ENCODE results near the gene OR11H1.
"Not testable (repeated sequence)": the region's sequence is repeated elsewhere in the genome, so short reads cannot be mapped to it uniquely, and the experiment has no call there.

OR11H1 gene

GRCh38 chr22:15527892-15528291 lies at the start of gene OR11H1:
Gene OR11H1, plus strand, starts transcription at chr22:15528192. Its CDS starts 0 bp downstream, at chr22:15528192.
- not testable (repeated sequence) for DNase-seq (ENCODE audit: low read depth)

DNA sequence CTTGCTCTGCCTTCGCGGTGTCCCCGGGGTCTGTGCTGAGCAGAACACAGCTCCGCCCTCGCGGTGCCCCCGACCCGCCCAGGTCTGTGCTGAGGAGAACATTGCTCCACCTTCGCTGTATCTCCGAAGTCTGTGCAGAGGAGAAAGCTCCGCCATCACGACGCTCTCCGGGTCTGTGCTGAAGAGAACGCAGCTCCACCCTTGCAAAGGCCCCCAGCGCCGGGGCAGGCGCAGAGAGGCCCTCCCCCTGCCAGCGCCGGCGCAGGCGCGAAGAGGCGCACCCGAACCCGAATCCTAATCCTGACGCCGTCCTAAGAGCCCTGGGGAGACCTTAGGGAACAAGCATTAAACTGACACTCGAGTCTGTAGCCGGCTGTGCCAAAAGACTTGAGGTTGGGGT lies 18.0 kb upstream of the OR11H1 start:
- DNase-seq (ENCODE audit: low read depth): not testable (repeated sequence)

GRCh38 chr22:15515896-15516295 lies 12.1 kb upstream of the OR11H1 start:
- DNase-seq (ENCODE audit: low read depth): not testable (repeated sequence)

DNA sequence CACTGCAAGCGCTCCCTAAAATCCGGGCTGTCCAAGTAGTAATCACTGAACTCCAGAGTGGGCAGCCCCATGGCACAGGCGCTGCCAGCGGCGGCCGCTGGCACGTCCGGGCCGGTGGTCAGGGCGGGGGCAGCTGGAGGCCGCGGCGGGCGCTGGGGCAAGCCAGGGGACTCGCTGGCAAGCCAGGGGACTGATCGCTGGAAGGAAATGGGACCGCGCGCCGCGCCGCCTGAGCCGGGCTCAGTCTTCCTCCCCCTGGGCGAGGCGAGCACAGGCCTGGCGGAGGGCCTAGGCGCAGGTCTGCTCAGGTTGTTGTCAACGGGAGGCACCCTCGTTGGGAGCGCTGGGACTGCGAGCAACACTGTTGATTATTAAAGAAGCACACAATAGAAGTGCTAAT lies 25.8 kb downstream of the OR11H1 start:
- not testable (repeated sequence) for DNase-seq (ENCODE audit: low read depth)

DNA sequence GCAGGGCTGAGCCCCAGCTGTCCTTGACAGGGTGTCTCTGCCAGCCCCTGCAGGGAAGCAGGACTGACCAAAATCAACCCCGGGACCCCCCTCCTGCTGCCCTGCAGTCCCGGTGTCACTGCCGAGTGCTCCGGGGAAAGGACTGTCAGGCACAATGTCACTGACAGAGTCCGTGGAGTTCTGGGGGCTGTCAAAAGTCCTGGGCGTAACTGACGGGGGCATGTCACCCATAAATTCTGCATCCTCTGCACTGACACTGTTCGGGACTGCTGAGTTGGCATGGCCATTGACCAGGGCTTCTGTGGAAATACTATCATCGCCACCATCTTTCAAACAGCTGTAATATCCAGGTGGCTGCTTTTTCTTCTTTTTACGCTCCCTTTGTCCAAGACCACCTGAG lies 35.5 kb downstream of the OR11H1 start:
- not testable (repeated sequence) for DNase-seq (ENCODE audit: low read depth)

DNA sequence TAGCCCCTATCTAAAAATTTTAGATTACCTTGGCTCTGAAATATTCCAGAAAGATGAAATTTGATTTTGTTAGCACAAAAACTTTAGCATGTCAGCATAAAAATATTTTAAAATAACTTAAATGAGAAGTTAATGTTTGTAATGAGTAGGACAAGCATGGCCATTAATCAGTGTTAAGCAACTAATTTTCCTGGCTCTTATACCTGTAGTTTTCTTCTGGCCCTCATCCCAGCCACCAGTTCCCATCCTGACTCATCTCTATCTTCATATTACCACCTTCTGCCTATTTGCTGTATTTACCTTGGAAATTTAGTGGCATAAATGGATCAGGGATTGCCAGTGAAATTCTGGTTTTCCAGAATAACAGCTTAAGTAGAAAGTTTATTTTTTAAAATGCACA lies 37.1 kb downstream of the OR11H1 start:
- not testable (repeated sequence) for DNase-seq (ENCODE audit: low read depth)
